GM12878 (cell line): ENCODE results near the gene MAPKAP1. TPM values are rescaled to one million over a fixed set of nuclear protein-coding genes. Genes with fewer than 3 reads are reported as not detected.

Experiments
- ATAC-seq: fragments of 200-7000 bp; cut with Tn5 transposase; 3 replicates; pipeline ENCODE4 v1.9.1; 2020; ENCODE audit warnings: mild to moderate bottlenecking, moderate library complexity
- BruUV-seq: library from RNA; stranded (reverse); fragments of 400-500 nt; replicated peaks from 2 replicates; lab custom pipeline; 2021; lab: Mats Ljungman, UMichigan
- CTCF ChIA-PET: fragments of 300-600 bp; sonication (Branson Sonifier 250); formaldehyde crosslinking; extraction: SDS; loops from one replicate; lab custom pipeline; 2021; ENCODE audit warnings: inconsistent platforms; lab: Yijun Ruan, JAX
- POLR2A ChIA-PET: fragments of 350-600 bp; formaldehyde crosslinking; extraction: SDS; loops from one replicate; lab custom pipeline; 2021; ENCODE audit warnings: inconsistent platforms; lab: Charles Lee
- RAD21 ChIA-PET: fragments of 300-600 bp; sonication (Branson Sonifier 250); formaldehyde crosslinking; loops from one replicate; lab custom pipeline; 2023; ENCODE audit warnings: antibody characterized with exemption; ENCODE audit not compliant: unreplicated experiment; lab: Charles Lee
- SMC1A ChIA-PET: fragments of 300-600 bp; sonication (Branson Sonifier 250); formaldehyde crosslinking; loops from one replicate; lab custom pipeline; 2023; ENCODE audit not compliant: unreplicated experiment, uncharacterized antibody; lab: Charles Lee
- DNase-seq: peaks from one replicate; pipeline ENCODE4 v3.0.0-alpha.2; 2011; ENCODE audit warnings: low read depth, low spot score
- FAIRE-seq: peaks from 3 replicates; lab custom pipeline; 2011; peaks lifted over from hg19 to GRCh38; lab: Jason Lieb, UNC
- H2AFZ ChIP-seq: 2 replicates; pipeline ENCODE4 v1.6.0; 2011; ENCODE audit warnings: low read depth, low read length, control low read depth; ENCODE audit not compliant: control insufficient read depth
- H3K27ac ChIP-seq: 2 replicates; pipeline ENCODE4 v1.5.1; 2011; ENCODE audit warnings: control low read depth; ENCODE audit not compliant: control insufficient read depth, insufficient read depth
- H3K27me3 ChIP-seq, 2 experiments: replicated peaks in 1 of 2; 2 replicates each; pipeline versions ENCODE4 v1.6.0 to v1.6.1; 2011; ENCODE audit warnings: low read length in 1 of 2; ENCODE audit not compliant: control insufficient read depth in 2 of 2, insufficient read depth in 2 of 2
- H3K36me3 ChIP-seq, 2 experiments: 2 replicates each; pipeline ENCODE4 v1.5.1; 2011; ENCODE audit warnings: low read length in 1 of 2; ENCODE audit not compliant: control insufficient read depth in 2 of 2, insufficient read depth in 2 of 2
- H3K4me1 ChIP-seq: 2 replicates; pipeline ENCODE4 v1.6.1; 2011; ENCODE audit warnings: mild to moderate bottlenecking, low read length, moderate library complexity, mixed read lengths; ENCODE audit not compliant: control insufficient read depth, insufficient read depth
- H3K4me2 ChIP-seq: 2 replicates; pipeline ENCODE4 v1.6.0; 2011; ENCODE audit warnings: control low read depth; ENCODE audit not compliant: control insufficient read depth, insufficient read depth
- H3K4me3 ChIP-seq: fragments of 200-600 bp; sonication (generic); 2 replicates; pipeline ENCODE4 v1.5.1; 2016
- H3K79me2 ChIP-seq: 2 replicates; pipeline ENCODE4 v1.6.0; 2011; ENCODE audit warnings: low read length; ENCODE audit not compliant: control insufficient read depth, insufficient read depth
- H3K9ac ChIP-seq: 2 replicates; pipeline ENCODE4 v1.8.0; 2011; ENCODE audit warnings: low read length, control low read depth, mixed read lengths; ENCODE audit not compliant: control insufficient read depth, insufficient read depth
- H3K9me3 ChIP-seq: replicated peaks from 3 replicates; pipeline ENCODE4 v1.5.1; 2011; ENCODE audit warnings: mild to moderate bottlenecking, low read length; ENCODE audit not compliant: control insufficient read depth, insufficient read depth
- H4K20me1 ChIP-seq: 2 replicates; pipeline ENCODE4 v1.6.0; 2011; ENCODE audit not compliant: control insufficient read depth, insufficient read depth
- BRCA1 ChIP-seq: IDR thresholded peaks from 2 replicates; pipeline ENCODE4 v1.6.1; 2011; ENCODE audit warnings: low read depth, low read length, improper control_type of control experiment
- CBFB ChIP-seq: IDR thresholded peaks from 2 replicates; pipeline ENCODE4 v1.6.1; 2016; ENCODE audit warnings: antibody characterized with exemption, low read depth
- CREM ChIP-seq: IDR thresholded peaks from 2 replicates; pipeline ENCODE4 v1.6.1; 2014; ENCODE audit warnings: antibody characterized with exemption, low read depth
- HSF1 ChIP-seq: fragments of 150-350 bp; IDR thresholded peaks from 2 replicates; pipeline ENCODE4 v1.6.1; 2014; ENCODE audit warnings: mild to moderate bottlenecking, low read depth, low read length
- IKZF1 ChIP-seq: fragments of 450-650 bp; conservative IDR thresholded peaks from 2 replicates; pipeline ENCODE4 v1.6.1; 2017; ENCODE audit warnings: antibody characterized with exemption, mild to moderate bottlenecking
- MEF2B ChIP-seq: fragments of 450-650 bp; IDR thresholded peaks from 2 replicates; pipeline ENCODE4 v1.6.1; 2018; ENCODE audit warnings: mild to moderate bottlenecking, moderate library complexity; ENCODE audit not compliant: partially characterized antibody, poor library complexity, severe bottlenecking
- NRF1 ChIP-seq: conservative IDR thresholded peaks from 2 replicates; pipeline ENCODE4 v1.6.1; 2011; ENCODE audit warnings: mild to moderate bottlenecking, low read depth, low read length, improper control_type of control experiment
- RB1 ChIP-seq: fragments of 450-650 bp; formaldehyde crosslinking; IDR thresholded peaks from 2 replicates; pipeline ENCODE4 v1.6.1; 2017; ENCODE audit warnings: mild to moderate bottlenecking, borderline replicate concordance
- TBL1XR1 ChIP-seq: IDR thresholded peaks from 2 replicates; pipeline ENCODE4 v1.6.1; 2012; ENCODE audit warnings: low read depth, low read length, improper control_type of control experiment
- ZBTB40 ChIP-seq: fragments of 450-650 bp; IDR thresholded peaks from 2 replicates; pipeline ENCODE4 v1.6.1; 2016; ENCODE audit warnings: mild to moderate bottlenecking, moderate library complexity, borderline replicate concordance
- ZNF592 ChIP-seq: fragments of 450-650 bp; IDR thresholded peaks from 2 replicates; pipeline ENCODE4 v1.6.1; 2017; ENCODE audit warnings: mild to moderate bottlenecking, moderate library complexity
- WGBS: methylation state at CpG from one replicate; pipeline ENCODE4 v1.1.6; 2016; ENCODE audit warnings: low lambda C conversion rate; ENCODE audit not compliant: insufficient replicate concordance, insufficient coverage; ENCODE audit errors: missing lambda C conversion rate; 5-methylcytosine and 5-hydroxymethylcytosine counted together
- in situ Hi-C: fragments of 300-500 bp; cut with MboI; formaldehyde crosslinking; loops from 9 replicates; pipeline ENCODE4 v1.14.3; 2018; ENCODE audit warnings: mixed read lengths
- intact Hi-C: fragments of 100-400 bp; cut with micrococcal nuclease; formaldehyde crosslinking; loops from one replicate; pipeline ENCODE4 v1.14.2; 2022; ENCODE audit not compliant: unreplicated experiment
- polyA plus RNA-seq, 11 experiments: library from polyadenylated mRNA; depleted of rRNA in 4 of 11; unstranded in 6 of 11; stranded (reverse) in 5 of 11; fragments of >200 nt; fragmentation: Nextera tagmentation in 4 of 11; fragmentation: Illumina TruSeq in 1 of 11; extraction: Ambion mirVana in 4 of 11; extraction: Trizol in 1 of 11; gene quantifications; 1 replicate in 1 of 11; 2 replicates in 10 of 11; pipeline versions ENCODE4 v1.2.1 to v1.2.3, GENCODE V29; 2011 to 2016; ENCODE audit warnings: inconsistent platforms in 2 of 11, missing spikeins in 2 of 11, low read depth in 1 of 11
- total RNA-seq, 4 experiments: library from RNA; depleted of rRNA in 3 of 4; stranded (reverse); fragments of >200 nt in 3 of 4; fragmentation: Illumina TruSeq in 1 of 4; extraction: Trizol in 1 of 4; gene quantifications; 2 replicates each; pipeline versions ENCODE4 v1.2.1 to v1.2.3, GENCODE V29; 2013 to 2021

The MAPKAP1 gene
- total and polyA plus RNA-seq, 10 of the 15 experiments (the other 5 are each of a cell fraction or from before 2014, with no cell fraction given), result 5.1 to 188 (median 105) TPM

GRCh38 chr9:125646621-125647100, 60.3 kb downstream of the MAPKAP1 start:
- peaks cover 71% of the 10 kb centered on the region for H3K4me1 ChIP-seq
- ATAC-seq (peak; percentile 10), DNase-seq (no peak), FAIRE-seq (no peak)
- no TSS peak for BruUV-seq
- peaks cover 66% of the 10 kb centered on the region for H3K79me2 ChIP-seq
- H4K20me1 ChIP-seq, result no peaks in the 10 kb centered on the region
- H2AFZ ChIP-seq, result no peak overlapping the region
- 3% methylated on average over 6 of the region's 6 CpGs for WGBS
- peaks cover 0 to 3% of the 10 kb centered on the region in 2 experiments; a peak in 2 of 4 replicates for H3K36me3 ChIP-seq
- H3K27ac ChIP-seq, result peak overlapping the region; percentile 91
- in situ Hi-C loops, result loop anchor here (25.0 kb wide), 1 partner anchor 1434 kb away; no protein-coding TSS in a partner anchor
- peak overlapping the region; percentile 85 for H3K4me2 ChIP-seq
- POLR2A ChIA-PET, result interaction anchor here (0.9 to 9.7 kb wide), 8 partner anchors 10 to 113 kb away, joined by 3 to 105 read pairs (median 5); partner anchors contain the start of gene MAPKAP1
- H3K9ac ChIP-seq, result peak overlapping the region; percentile 36
- SMC1A ChIA-PET, result interaction anchor here (0.9 to 10.6 kb wide), 18 partner anchors 8 to 183 kb away, joined by 3 to 251 read pairs (median 5); partner anchors contain the start of gene MAPKAP1
- RAD21 ChIA-PET, result interaction anchor here (0.6 to 10.9 kb wide), 12 partner anchors 11 to 85 kb away, joined by 3 to 237 read pairs (median 4); partner anchors contain the start of gene MAPKAP1
- CTCF ChIA-PET, result interaction anchor here (0.9 to 3.6 kb wide), 10 partner anchors 11 to 110 kb away, joined by 4 to 29 read pairs (median 6); no protein-coding TSS in a partner anchor
- intact Hi-C loops, result loop anchor here (1.0 kb wide), 2 partner anchors 14 to 57 kb away; no protein-coding TSS in a partner anchor
- peak overlapping the region; percentile 54; the same call in 1 of the 2 replicates for H3K4me3 ChIP-seq
- H3K27me3 ChIP-seq, result no peaks in the 10 kb centered on the region
- no peaks in the 10 kb centered on the region for H3K9me3 ChIP-seq
- TF ChIP-seq RB1, result no peak
- no peak for TF ChIP-seq BRCA1
- peak; percentile 87 for TF ChIP-seq IKZF1
- no peak for TF ChIP-seq HSF1
- TF ChIP-seq MEF2B, result peak; percentile 95
- TF ChIP-seq ZNF592, result no peak
- peak; percentile 38; the same call in 1 of the 2 replicates for TF ChIP-seq CREM
- peak; percentile 91 for TF ChIP-seq TBL1XR1
- TF ChIP-seq CBFB, result peak; percentile 81
- peak; percentile 61; the same call in 1 of the 2 replicates for TF ChIP-seq ZBTB40
- no peak for TF ChIP-seq NRF1
